Measurements from ENCODE around the gene HTRA2. TPM values are rescaled to one million over a fixed set of nuclear protein-coding genes. Genes with fewer than 3 reads are reported as not detected.

The HTRA2 gene
- polyA plus RNA-seq, 1 donor (not counting 4 experiments of a cell fraction or from before 2014, with no cell fraction given) = 25.5 TPM

GRCh38 chr2:74535440-74535965 is 5.8 kb downstream of the HTRA2 start:
- peaks cover 4% of the 10 kb centered on the region for H3K9me1 ChIP-seq (ENCODE audit: control insufficient read depth, extremely low read depth, insufficient read depth, low read length)
- no peak overlapping the region for H2AFZ ChIP-seq (ENCODE audit: control insufficient read depth, low read length)
- no peak for FAIRE-seq
- dilution Hi-C loops (cut with MboI; ENCODE audit: extremely low pct_ligation_motif_present, low sequenced_read_pairs) = no loop called here
- H3K36me3 ChIP-seq (ENCODE audit: control insufficient read depth in 2 of 2, extremely low read depth in 1 of 2, insufficient read depth in 2 of 2, low read length in 2 of 2) = peaks cover 5 to 13% of the 10 kb centered on the region in 2 experiments
- no peaks in the 10 kb centered on the region for H4K20me1 ChIP-seq (ENCODE audit: control insufficient read depth, extremely low read depth, insufficient read depth, low read length)
- no peak overlapping the region for H3K9ac ChIP-seq (ENCODE audit: control insufficient read depth, extremely low read depth, insufficient read depth, low read length)
- DNase-seq (ENCODE audit: low read depth, low spot score) = no peak
- peaks cover 4% of the 10 kb centered on the region for H3K79me2 ChIP-seq (ENCODE audit: control insufficient read depth, insufficient read depth, low read length)
- no peak overlapping the region for H3K4me3 ChIP-seq (ENCODE audit: control insufficient read depth in 2 of 3, extremely low read depth in 1 of 3, insufficient read depth in 2 of 3, low read depth in 1 of 3, low read length in 3 of 3)
- TF ChIP-seq EZH2 (IDR thresholded peaks at IDR 0.05; ENCODE audit: low read length) (no peak), CTCF (optimal IDR thresholded peaks at IDR 0.05 in 1 of 3, IDR thresholded peaks at IDR 0.05 in 1 of 3, conservative IDR thresholded peaks at IDR 0.05 in 1 of 3; ENCODE audit: extremely low read depth in 1 of 3, insufficient read depth in 2 of 3, low read length in 3 of 3) (no peak)
- H3K27ac ChIP-seq (ENCODE audit: control insufficient read depth, insufficient read depth, low read length) = no peak overlapping the region
- peaks cover 19% of the 10 kb centered on the region for H3K4me1 ChIP-seq (ENCODE audit: control insufficient read depth, extremely low read depth, insufficient read depth, low read length)
- no peak overlapping the region for H3K4me2 ChIP-seq (ENCODE audit: control insufficient read depth, extremely low read depth, insufficient read depth, low read depth, low read length)
- H3K9me3 ChIP-seq (ENCODE audit: control insufficient read depth, low read depth, low read length) = no peaks in the 10 kb centered on the region
- H3K27me3 ChIP-seq (ENCODE audit: control insufficient read depth, extremely low read depth, insufficient read depth, low read length) = no peaks in the 10 kb centered on the region

- Histone ChIP-seq H3K4me3 (ENCODE audit: control insufficient read depth in 2 of 3, extremely low read depth in 1 of 3, insufficient read depth in 2 of 3, low read depth in 1 of 3, low read length in 3 of 3) (no peak overlapping the region), H3K4me1 (ENCODE audit: control insufficient read depth, extremely low read depth, insufficient read depth, low read length) (peaks cover 12% of the 10 kb centered on the region), H3K4me2 (ENCODE audit: control insufficient read depth, extremely low read depth, insufficient read depth, low read depth, low read length) (peak overlapping the region; percentile 47), H3K9ac (ENCODE audit: control insufficient read depth, extremely low read depth, insufficient read depth, low read length) (no peak overlapping the region), H4K20me1 (ENCODE audit: control insufficient read depth, extremely low read depth, insufficient read depth, low read length) (no peaks in the 10 kb centered on the region), H3K9me1 (ENCODE audit: control insufficient read depth, extremely low read depth, insufficient read depth, low read length) (peaks cover 4% of the 10 kb centered on the region), H3K27me3 (ENCODE audit: control insufficient read depth, extremely low read depth, insufficient read depth, low read length) (no peaks in the 10 kb centered on the region), H3K9me3 (ENCODE audit: control insufficient read depth, low read depth, low read length) (no peaks in the 10 kb centered on the region), H3K79me2 (ENCODE audit: control insufficient read depth, insufficient read depth, low read length) (no peaks in the 10 kb centered on the region), H2AFZ (ENCODE audit: control insufficient read depth, low read length) (peak overlapping the region; percentile 50), H3K36me3 (ENCODE audit: control insufficient read depth in 2 of 2, extremely low read depth in 1 of 2, insufficient read depth in 2 of 2, low read length in 2 of 2) (peaks cover 5 to 13% of the 10 kb centered on the region in 2 experiments), H3K27ac (ENCODE audit: control insufficient read depth, insufficient read depth, low read length) (no peak overlapping the region)
- TF ChIP-seq EZH2 (IDR thresholded peaks at IDR 0.05; ENCODE audit: low read length) = no peak
- peak in 2 of 3 experiments; percentile 7 to 31 for TF ChIP-seq CTCF (optimal IDR thresholded peaks at IDR 0.05 in 1 of 3, IDR thresholded peaks at IDR 0.05 in 1 of 3, conservative IDR thresholded peaks at IDR 0.05 in 1 of 3; ENCODE audit: extremely low read depth in 1 of 3, insufficient read depth in 2 of 3, low read length in 3 of 3)
- dilution Hi-C loops (cut with MboI; ENCODE audit: extremely low pct_ligation_motif_present, low sequenced_read_pairs) = no loop called here
- no peak for FAIRE-seq
- DNase-seq (ENCODE audit: low read depth, low spot score) = no peak
These were observed 6.6 kb downstream of the HTRA2 start for GRCh38 chr2:74536166-74536950.

Measured in keratinocyte (primary cell).